ENCODE measurements around the gene MIPOL1. TPM values are rescaled to one million over a fixed set of nuclear protein-coding genes. Genes with fewer than 3 reads are reported as not detected.

MIPOL1 gene
- total RNA-seq, 1 experiment from 2014 or later = 18.7 TPM

- BruUV-seq (replicated peaks) = no TSS peak
- H3K4me1 ChIP-seq = peaks cover 45% of the 10 kb centered on the region
- H3K27me3 ChIP-seq (replicated peaks; ENCODE audit: control insufficient read depth, insufficient read depth, low read length) = no peaks in the 10 kb centered on the region
- H3K4me3 Mint-ChIP-seq (ENCODE audit: unreplicated experiment) = no peak overlapping the region
- H3K36me3 ChIP-seq (ENCODE audit: control insufficient read depth, insufficient read depth, low read length) = peaks cover 1% of the 10 kb centered on the region
- no peak for TF ChIP-seq CTCF (IDR thresholded peaks at IDR 0.05; ENCODE audit: insufficient read depth in 1 of 2, low read depth in 1 of 2, low read length in 1 of 2, severe bottlenecking in 1 of 2, unreplicated experiment in 1 of 2)
- no peak overlapping the region for H3K27ac Mint-ChIP-seq (ENCODE audit: unreplicated experiment)
- intact Hi-C loops (cut with micrococcal nuclease; ENCODE audit: unreplicated experiment) = loop anchor here (1.0 to 5.0 kb wide), 8 partner anchors 8 to 181 kb away; partner anchors contain the start of genes FOXA1 and TTC6
- peaks cover 21% of the 10 kb centered on the region for H3K4me1 Mint-ChIP-seq (ENCODE audit: low read depth, unreplicated experiment)
- H3K9me3 Mint-ChIP-seq (ENCODE audit: unreplicated experiment) = no peaks in the 10 kb centered on the region
- peaks cover 12% of the 10 kb centered on the region; the same call in 1 of the 2 replicates for H3K9me3 ChIP-seq
- H3K4me3 ChIP-seq (ENCODE audit: low read depth, low read length) = no peak overlapping the region
- CTCF ChIA-PET = no interaction called here
- H3K36me3 Mint-ChIP-seq (ENCODE audit: insufficient read depth, unreplicated experiment) = peaks cover 20% of the 10 kb centered on the region
- peak; percentile 90 for DNase-seq
- POLR2A ChIA-PET = no interaction called here
- no peaks in the 10 kb centered on the region for H3K27me3 Mint-ChIP-seq (ENCODE audit: insufficient read depth, unreplicated experiment)
These were observed 215.8 kb downstream of the MIPOL1 start for GRCh38 chr14:37413504-37414003.

- H3K36me3 ChIP-seq (ENCODE audit: control insufficient read depth, insufficient read depth, low read length) = peaks cover 1% of the 10 kb centered on the region
- peaks cover 44% of the 10 kb centered on the region for H3K4me1 ChIP-seq
- no peaks in the 10 kb centered on the region for H3K9me3 Mint-ChIP-seq (ENCODE audit: unreplicated experiment)
- intact Hi-C loops (cut with micrococcal nuclease; ENCODE audit: unreplicated experiment) = no loop called here
- H3K4me3 ChIP-seq (ENCODE audit: low read depth, low read length) = no peak overlapping the region
- BruUV-seq (replicated peaks) = no TSS peak
- no peak for DNase-seq
- H3K4me1 Mint-ChIP-seq (ENCODE audit: low read depth, unreplicated experiment) = peaks cover 21% of the 10 kb centered on the region
- no peak for TF ChIP-seq CTCF (IDR thresholded peaks at IDR 0.05; ENCODE audit: insufficient read depth in 1 of 2, low read depth in 1 of 2, low read length in 1 of 2, severe bottlenecking in 1 of 2, unreplicated experiment in 1 of 2)
- CTCF ChIA-PET = no interaction called here
- no peak overlapping the region for H3K4me3 Mint-ChIP-seq (ENCODE audit: unreplicated experiment)
- peaks cover 6% of the 10 kb centered on the region for H3K36me3 Mint-ChIP-seq (ENCODE audit: insufficient read depth, unreplicated experiment)
- no peaks in the 10 kb centered on the region for H3K27me3 ChIP-seq (replicated peaks; ENCODE audit: control insufficient read depth, insufficient read depth, low read length)
- no peak overlapping the region for H3K27ac Mint-ChIP-seq (ENCODE audit: unreplicated experiment)
- POLR2A ChIA-PET = no interaction called here
- no peaks in the 10 kb centered on the region for H3K27me3 Mint-ChIP-seq (ENCODE audit: insufficient read depth, unreplicated experiment)
- H3K9me3 ChIP-seq = peaks cover 12% of the 10 kb centered on the region; the same call in 1 of the 2 replicates
These were observed 218.5 kb downstream of the MIPOL1 start for GRCh38 chr14:37416264-37416663.

GRCh38 chr14:37417151-37417550, 219.4 kb downstream of the MIPOL1 start:
- no peaks in the 10 kb centered on the region for H3K27me3 ChIP-seq (replicated peaks; ENCODE audit: control insufficient read depth, insufficient read depth, low read length)
- H3K27me3 Mint-ChIP-seq (ENCODE audit: insufficient read depth, unreplicated experiment) = no peaks in the 10 kb centered on the region
- intact Hi-C loops (cut with micrococcal nuclease; ENCODE audit: unreplicated experiment) = no loop called here
- H3K4me3 Mint-ChIP-seq (ENCODE audit: unreplicated experiment) = no peak overlapping the region
- no peak for DNase-seq
- TF ChIP-seq CTCF (IDR thresholded peaks at IDR 0.05; ENCODE audit: insufficient read depth in 1 of 2, low read depth in 1 of 2, low read length in 1 of 2, severe bottlenecking in 1 of 2, unreplicated experiment in 1 of 2) = no peak
- H3K36me3 Mint-ChIP-seq (ENCODE audit: insufficient read depth, unreplicated experiment) = peaks cover 6% of the 10 kb centered on the region
- BruUV-seq (replicated peaks) = no TSS peak
- no peaks in the 10 kb centered on the region for H3K9me3 Mint-ChIP-seq (ENCODE audit: unreplicated experiment)
- H3K27ac Mint-ChIP-seq (ENCODE audit: unreplicated experiment) = peak overlapping the region; percentile 8
- H3K9me3 ChIP-seq = peaks cover 8% of the 10 kb centered on the region; the same call in 1 of the 2 replicates
- H3K4me1 ChIP-seq = peaks cover 44% of the 10 kb centered on the region
- peaks cover 21% of the 10 kb centered on the region for H3K4me1 Mint-ChIP-seq (ENCODE audit: low read depth, unreplicated experiment)
- H3K36me3 ChIP-seq (ENCODE audit: control insufficient read depth, insufficient read depth, low read length) = peaks cover 1% of the 10 kb centered on the region
- ChIA-PET POLR2A (no interaction called here), CTCF (no interaction called here)
- H3K4me3 ChIP-seq (ENCODE audit: low read depth, low read length) = no peak overlapping the region
